Ishikawa (cell line): Measurements from ENCODE around the gene SGCG.

ENCODE experiments used
- CEBPB ChIP-seq: IDR thresholded peaks from 2 replicates; pipeline ENCODE4 v1.6.1; 2012
- CREB1 ChIP-seq: IDR thresholded peaks from 2 replicates; pipeline ENCODE4 v1.6.1; 2012; ENCODE audit warnings: low read depth
- EGR1 ChIP-seq: IDR thresholded peaks from 2 replicates; pipeline ENCODE4 v1.6.1; 2012
- EP300 ChIP-seq: IDR thresholded peaks from 2 replicates; pipeline ENCODE4 v1.6.1; 2012; ENCODE audit warnings: borderline replicate concordance
- FOXM1 ChIP-seq: IDR thresholded peaks from 2 replicates; pipeline ENCODE4 v1.6.1; 2012; ENCODE audit warnings: low read depth, borderline replicate concordance
- MAX ChIP-seq: IDR thresholded peaks from 2 replicates; pipeline ENCODE4 v1.6.1; 2012
- NFIC ChIP-seq: IDR thresholded peaks from 2 replicates; pipeline ENCODE4 v1.6.1; 2012
- RAD21 ChIP-seq: IDR thresholded peaks from 2 replicates; pipeline ENCODE4 v1.6.1; 2012; ENCODE audit warnings: low read depth
- REST ChIP-seq: IDR thresholded peaks from 2 replicates; pipeline ENCODE4 v1.6.1; 2012; ENCODE audit warnings: low read depth, mild to moderate bottlenecking
- TAF1 ChIP-seq: IDR thresholded peaks from 2 replicates; pipeline ENCODE4 v1.6.1; 2012; ENCODE audit warnings: low read depth, mild to moderate bottlenecking
- TCF12 ChIP-seq: IDR thresholded peaks from 2 replicates; pipeline ENCODE4 v1.6.1; 2012; ENCODE audit warnings: low read depth
- TEAD4 ChIP-seq: IDR thresholded peaks from 2 replicates; pipeline ENCODE4 v1.6.1; 2012
- USF1 ChIP-seq: IDR thresholded peaks from 2 replicates; pipeline ENCODE4 v1.6.1; 2012
- YY1 ChIP-seq: IDR thresholded peaks from 2 replicates; pipeline ENCODE4 v1.6.1; 2012; ENCODE audit warnings: low read depth
- ZBTB7A ChIP-seq: IDR thresholded peaks from 2 replicates; pipeline ENCODE4 v1.6.1; 2012; ENCODE audit warnings: low read depth

The SGCG gene

GRCh38 chr13:23159205-23159759 lies 21.5 kb upstream of the SGCG start:
- TF ChIP-seq YY1 (no peak), RAD21 (peak; percentile 44), CEBPB (no peak)

- TF ChIP-seq ZBTB7A (peak; percentile 83; the same call in 1 of the 2 replicates), YY1 (no peak), EGR1 (peak; percentile 94), TEAD4 (no peak), MAX (no peak), REST (no peak), FOXM1 (no peak), NFIC (no peak), TCF12 (no peak)
Measured at GRCh38 chr13:23159760-23160637, 20.8 kb upstream of the SGCG start.

- TF ChIP-seq REST (no peak), FOXM1 (no peak), EP300 (no peak), CEBPB (no peak), USF1 (no peak), MAX (no peak), TCF12 (no peak), ZBTB7A (no peak), YY1 (no peak), NFIC (no peak), RAD21 (no peak), TAF1 (no peak), EGR1 (no peak), CREB1 (no peak)
Measured at GRCh38 chr13:23160638-23161480, 19.9 kb upstream of the SGCG start.

- TF ChIP-seq FOXM1, result no peak
- no peak for TF ChIP-seq MAX
- no peak for TF ChIP-seq TEAD4
- TF ChIP-seq ZBTB7A, result no peak
Measured at GRCh38 chr13:23161481-23161825, 19.3 kb upstream of the SGCG start.

- TF ChIP-seq ZBTB7A (no peak), RAD21 (peak; percentile 20; the same call in 1 of the 2 replicates)
Measured at GRCh38 chr13:23175920-23176319, 4.9 kb upstream of the SGCG start.

- TF ChIP-seq FOXM1, result no peak
- no peak for TF ChIP-seq CREB1
- TF ChIP-seq RAD21, result no peak
- no peak for TF ChIP-seq EGR1
- TF ChIP-seq REST, result no peak
- TF ChIP-seq CEBPB, result no peak
- no peak for TF ChIP-seq TEAD4
- no peak for TF ChIP-seq NFIC
- TF ChIP-seq ZBTB7A, result no peak
- TF ChIP-seq TAF1, result no peak
- no peak for TF ChIP-seq YY1
- TF ChIP-seq MAX, result no peak
- no peak for TF ChIP-seq TCF12
- TF ChIP-seq EP300, result no peak
Measured at GRCh38 chr13:23182142-23182541, 1.4 kb downstream of the SGCG start.
